ENCODE measurements around the gene MDFIC2.

Gene MDFIC2

DNA sequence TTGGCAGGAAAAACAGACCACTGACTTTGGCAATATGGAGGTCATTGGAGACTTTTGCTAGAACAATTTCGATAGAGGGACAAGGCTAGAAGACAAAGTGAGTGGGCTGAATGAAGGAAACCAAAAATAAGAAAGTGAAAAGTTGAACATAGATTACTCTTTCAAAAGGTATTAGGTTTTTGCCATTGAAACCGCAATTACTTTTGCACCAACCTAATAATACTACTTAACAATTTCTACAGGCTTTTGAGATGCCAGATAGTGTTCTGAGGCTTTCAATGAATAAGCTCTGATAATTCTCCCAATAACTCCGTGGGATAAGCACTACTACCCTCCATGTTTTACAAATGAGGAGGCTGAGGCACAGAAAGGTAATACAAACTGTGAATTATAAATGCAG is 85.0 kb downstream of the MDFIC2 start:
- no peak overlapping the region for H3K4me3 ChIP-seq (ENCODE audit: low read depth, low read length, poor library complexity, severe bottlenecking)
- H3K4me1 ChIP-seq (ENCODE audit: insufficient read depth, low read length, severe bottlenecking), result no peaks in the 10 kb centered on the region
- H3K27me3 ChIP-seq (ENCODE audit: insufficient read depth, low read length), result no peaks in the 10 kb centered on the region
- no peak overlapping the region for H3K9ac ChIP-seq (ENCODE audit: low read length)
- H3K9me3 ChIP-seq (ENCODE audit: low read length), result no peaks in the 10 kb centered on the region
- H3K9me2 ChIP-seq (ENCODE audit: low read depth, low read length), result no peaks in the 10 kb centered on the region
- no peaks in the 10 kb centered on the region for H3F3A ChIP-seq (ENCODE audit: insufficient read depth, low read length)
- TF ChIP-seq EZH2 (IDR thresholded peaks at IDR 0.05; ENCODE audit: borderline replicate concordance, low read length) (no peak), CTCF (IDR thresholded peaks at IDR 0.05; ENCODE audit: low read length) (no peak)
- no peaks in the 10 kb centered on the region for H3K79me2 ChIP-seq (ENCODE audit: insufficient read depth, low read length)
- H3K36me3 ChIP-seq (ENCODE audit: insufficient read depth, low read length), result no peaks in the 10 kb centered on the region
- no peaks in the 10 kb centered on the region for H4K20me1 ChIP-seq (ENCODE audit: insufficient read depth, low read length)
- H3K27ac ChIP-seq (ENCODE audit: low read depth, low read length, poor library complexity, severe bottlenecking), result no peak overlapping the region
- H2AFZ ChIP-seq (ENCODE audit: low read length), result no peak overlapping the region
- H3K4me2 ChIP-seq (ENCODE audit: low read length), result no peak overlapping the region

DNA sequence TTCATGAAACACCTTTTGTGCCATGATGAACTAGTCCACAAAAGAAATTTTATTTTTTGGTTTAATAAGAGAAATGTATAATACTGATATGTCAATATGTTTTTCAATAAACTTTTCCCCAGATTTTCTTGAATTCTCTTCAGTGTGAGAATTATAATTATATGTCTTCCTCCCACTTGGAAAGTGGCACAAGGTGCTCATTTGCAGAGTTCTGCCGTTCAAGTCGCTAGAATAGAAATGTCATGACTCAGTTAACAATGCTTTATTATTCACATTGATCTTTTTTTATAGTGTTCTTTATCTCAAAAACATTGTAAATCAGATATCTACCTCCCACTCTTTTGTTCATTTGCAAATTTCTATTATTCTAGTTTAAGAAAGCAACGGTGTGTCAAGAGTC is 87.3 kb downstream of the MDFIC2 start:
- Histone ChIP-seq H3F3A (ENCODE audit: insufficient read depth, low read length) (no peaks in the 10 kb centered on the region), H3K9me2 (ENCODE audit: low read depth, low read length) (no peaks in the 10 kb centered on the region), H3K27me3 (ENCODE audit: insufficient read depth, low read length) (no peaks in the 10 kb centered on the region), H3K9me3 (ENCODE audit: low read length) (no peaks in the 10 kb centered on the region), H4K20me1 (ENCODE audit: insufficient read depth, low read length) (no peaks in the 10 kb centered on the region), H3K9ac (ENCODE audit: low read length) (no peak overlapping the region), H3K79me2 (ENCODE audit: insufficient read depth, low read length) (no peaks in the 10 kb centered on the region), H2AFZ (ENCODE audit: low read length) (no peak overlapping the region), H3K4me2 (ENCODE audit: low read length) (no peak overlapping the region), H3K4me1 (ENCODE audit: insufficient read depth, low read length, severe bottlenecking) (no peaks in the 10 kb centered on the region), H3K4me3 (ENCODE audit: low read depth, low read length, poor library complexity, severe bottlenecking) (no peak overlapping the region), H3K36me3 (ENCODE audit: insufficient read depth, low read length) (no peaks in the 10 kb centered on the region), H3K27ac (ENCODE audit: low read depth, low read length, poor library complexity, severe bottlenecking) (no peak overlapping the region)
- TF ChIP-seq EZH2 (IDR thresholded peaks at IDR 0.05; ENCODE audit: borderline replicate concordance, low read length), result no peak
- no peak for TF ChIP-seq CTCF (IDR thresholded peaks at IDR 0.05; ENCODE audit: low read length)

GRCh38 chr3:70224337-70224736 is 88.1 kb downstream of the MDFIC2 start:
- Histone ChIP-seq H3K9me3 (ENCODE audit: low read length) (no peaks in the 10 kb centered on the region), H4K20me1 (ENCODE audit: insufficient read depth, low read length) (no peaks in the 10 kb centered on the region), H3K27me3 (ENCODE audit: insufficient read depth, low read length) (no peaks in the 10 kb centered on the region), H3K27ac (ENCODE audit: low read depth, low read length, poor library complexity, severe bottlenecking) (no peak overlapping the region), H3K4me3 (ENCODE audit: low read depth, low read length, poor library complexity, severe bottlenecking) (no peak overlapping the region), H3K4me2 (ENCODE audit: low read length) (no peak overlapping the region), H3K79me2 (ENCODE audit: insufficient read depth, low read length) (no peaks in the 10 kb centered on the region), H3K36me3 (ENCODE audit: insufficient read depth, low read length) (no peaks in the 10 kb centered on the region), H3K9me2 (ENCODE audit: low read depth, low read length) (no peaks in the 10 kb centered on the region), H3F3A (ENCODE audit: insufficient read depth, low read length) (no peaks in the 10 kb centered on the region), H3K9ac (ENCODE audit: low read length) (no peak overlapping the region), H3K4me1 (ENCODE audit: insufficient read depth, low read length, severe bottlenecking) (no peaks in the 10 kb centered on the region), H2AFZ (ENCODE audit: low read length) (no peak overlapping the region)
- TF ChIP-seq CTCF (IDR thresholded peaks at IDR 0.05; ENCODE audit: low read length) (no peak), EZH2 (IDR thresholded peaks at IDR 0.05; ENCODE audit: borderline replicate concordance, low read length) (no peak)
